ENCODE measurements around the gene SBF2.
"Not testable (repeated sequence)": the region's sequence is repeated elsewhere in the genome, so short reads cannot be mapped to it uniquely, and the experiment has no call there.

Gene SBF2

DNA sequence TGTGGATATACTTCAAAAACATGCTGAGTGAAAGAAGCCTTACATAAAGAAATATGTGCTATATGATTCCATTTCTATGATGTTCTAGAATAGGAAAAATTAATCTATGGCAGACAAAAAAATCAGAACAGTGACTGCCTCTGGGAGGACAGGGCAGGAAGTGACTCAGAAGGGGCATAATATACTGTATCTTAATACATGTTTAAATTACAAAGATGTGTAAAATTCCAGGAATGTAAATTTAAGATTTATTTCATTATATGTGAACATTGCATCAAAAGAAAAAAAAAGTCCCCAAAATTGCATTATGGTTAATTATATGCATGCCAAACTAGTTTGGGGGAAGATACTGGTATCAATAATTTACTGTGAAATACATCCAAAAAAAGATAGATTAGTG lies 32.2 kb downstream of the SBF2 start:
- DNase-seq = no peak

DNA sequence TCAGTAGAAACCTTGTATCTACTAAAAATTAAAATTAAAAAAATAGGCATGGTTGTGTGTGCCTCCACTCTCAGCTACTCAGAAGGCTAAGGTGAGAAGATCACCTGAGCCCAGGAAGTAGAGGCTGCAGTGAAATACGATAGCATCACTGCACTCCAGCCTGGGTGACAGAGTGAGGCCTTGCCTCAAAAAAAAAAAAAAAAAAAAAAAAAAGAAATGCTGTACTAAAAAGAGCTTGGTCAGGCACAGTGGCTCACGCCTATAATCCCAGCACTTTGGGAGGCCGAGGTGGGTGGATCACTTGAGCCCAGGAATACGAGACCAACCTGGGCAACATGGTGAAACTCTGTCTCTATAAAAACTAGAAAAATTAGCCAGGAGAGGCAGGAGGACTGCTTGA lies 36.5 kb downstream of the SBF2 start:
- no peak for DNase-seq

DNA sequence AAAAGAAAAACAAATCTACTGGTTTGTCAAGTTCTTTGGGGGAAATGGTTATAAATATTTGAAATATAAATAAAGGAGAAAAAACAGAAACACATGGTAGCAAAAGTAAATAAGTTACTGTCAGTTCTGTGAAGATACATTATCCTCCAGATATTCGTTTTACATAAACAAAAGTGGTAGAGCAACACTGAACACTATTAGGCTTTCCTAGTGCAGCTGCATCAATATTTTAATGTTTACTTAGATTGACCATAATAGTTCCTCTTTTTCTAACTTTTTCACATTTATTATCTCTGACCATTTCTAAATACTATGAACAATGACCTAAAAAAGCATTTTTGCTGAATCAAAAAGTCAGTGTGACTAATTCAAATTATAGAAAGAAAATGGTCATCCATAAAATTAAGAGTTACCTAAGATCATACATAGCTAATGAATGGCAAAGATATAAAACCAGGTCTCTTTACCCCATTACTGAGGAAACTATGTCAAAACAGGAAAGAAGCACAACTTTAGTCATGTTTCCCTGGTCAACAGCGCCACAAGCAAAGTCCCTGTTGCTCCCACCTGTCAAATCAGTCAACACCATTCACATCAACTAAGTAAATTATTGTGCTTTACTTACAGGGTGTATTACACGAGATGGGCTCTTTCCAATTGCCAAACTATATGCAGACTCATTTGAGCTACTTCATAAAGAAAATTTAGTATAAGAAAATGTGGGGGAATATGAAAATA lies 38.5 kb downstream of the SBF2 start:
- DNase-seq = no peak

DNA sequence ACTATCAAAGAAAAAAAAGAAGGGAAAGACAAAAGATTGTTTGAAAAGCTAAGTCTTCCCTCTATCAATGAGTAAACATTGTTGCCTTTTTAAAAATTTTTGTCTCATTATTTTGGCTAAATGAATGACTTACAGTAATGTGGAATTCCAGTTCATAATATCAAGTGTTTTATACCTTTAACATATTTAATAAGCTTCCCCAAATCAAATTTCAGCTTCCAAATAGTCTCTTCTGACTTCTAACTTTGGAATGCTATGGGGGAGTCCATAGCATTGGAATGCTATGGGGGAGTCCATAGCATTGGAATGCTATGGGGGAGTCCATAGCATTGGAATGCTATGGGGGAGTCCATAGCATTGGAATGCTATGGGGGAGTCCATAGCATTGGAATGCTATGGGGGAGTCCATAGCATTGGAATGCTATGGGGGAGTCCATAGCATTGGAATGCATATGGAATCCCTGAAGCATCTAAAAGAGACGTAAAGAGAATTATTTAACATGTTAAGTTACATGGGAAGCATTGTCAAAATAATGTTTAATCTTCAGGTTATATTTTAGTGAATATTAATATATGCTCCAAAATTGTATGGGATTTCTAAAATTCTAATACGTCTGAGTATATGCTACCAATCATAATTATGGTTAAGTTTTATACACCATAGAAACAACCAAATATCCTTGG lies 44.4 kb downstream of the SBF2 start:
- not testable (repeated sequence) for DNase-seq

DNA sequence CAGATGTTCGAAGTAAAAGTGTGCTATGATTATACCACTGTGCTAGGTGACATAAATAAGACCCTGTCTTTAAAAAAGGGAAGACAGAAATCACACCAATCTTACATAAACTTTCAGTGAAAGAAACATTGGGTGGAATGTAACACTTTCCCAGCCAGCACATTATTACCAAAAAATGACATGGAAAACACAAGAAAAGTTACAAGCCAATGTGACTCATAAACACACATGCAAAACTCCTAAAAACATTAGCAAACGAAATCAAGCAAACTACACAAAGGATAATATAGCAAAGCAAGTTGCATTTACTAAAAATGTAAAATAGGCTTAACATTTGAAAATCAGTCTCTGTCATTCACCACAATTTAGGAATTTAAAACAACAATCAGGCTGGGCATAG lies 47.0 kb downstream of the SBF2 start:
- DNase-seq = no peak

DNA sequence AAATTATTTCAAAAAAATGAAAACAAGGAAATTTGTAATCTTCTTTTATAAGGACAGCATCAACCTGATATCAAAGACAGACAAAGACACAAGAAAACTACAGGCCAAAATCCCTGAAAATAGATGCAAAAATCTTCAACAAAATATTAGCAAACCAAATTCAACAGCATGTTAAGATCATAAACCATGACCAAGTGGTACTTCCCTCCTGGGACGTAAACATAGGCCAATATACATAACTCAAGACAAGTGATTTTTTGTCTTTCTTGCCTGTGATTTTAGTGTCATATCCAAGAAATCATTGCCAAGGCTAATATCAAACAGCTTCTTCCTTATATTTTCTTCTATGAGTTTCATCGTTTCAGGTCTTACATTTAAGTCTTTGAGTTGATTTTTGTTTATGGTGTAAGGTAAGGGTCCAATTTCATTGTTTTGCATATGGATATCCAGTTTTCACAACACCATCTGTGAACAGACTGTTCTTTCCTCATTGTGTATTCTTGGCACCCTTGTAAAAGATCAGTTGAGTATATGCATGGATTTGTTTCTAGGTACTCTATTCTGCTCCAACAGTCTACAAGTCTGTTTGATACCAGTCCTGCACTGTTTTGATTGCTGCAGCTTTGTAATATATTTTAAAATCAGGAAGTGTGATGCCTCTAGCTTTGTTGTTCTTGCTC lies 50.0 kb downstream of the SBF2 start:
- DNase-seq = no peak

DNA sequence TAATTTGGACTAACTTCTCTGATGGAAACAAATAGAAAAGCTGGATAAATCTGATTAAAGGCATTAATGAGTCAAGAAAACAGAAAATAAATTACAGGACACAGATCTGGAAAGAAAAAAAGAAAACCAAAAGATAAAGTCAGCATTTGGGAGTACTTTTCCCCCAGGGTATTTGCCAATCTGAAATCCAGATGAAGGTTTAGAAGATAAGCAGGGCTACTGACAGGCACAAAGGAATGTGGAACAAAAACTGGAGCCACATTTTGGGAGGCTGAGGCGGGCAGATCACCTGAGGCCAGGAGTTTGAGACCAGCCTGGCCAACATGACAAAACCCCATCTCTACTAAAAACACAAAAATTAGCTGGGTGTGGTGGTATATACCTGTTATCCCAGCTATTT lies 57.2 kb downstream of the SBF2 start:
- DNase-seq = no peak

DNA sequence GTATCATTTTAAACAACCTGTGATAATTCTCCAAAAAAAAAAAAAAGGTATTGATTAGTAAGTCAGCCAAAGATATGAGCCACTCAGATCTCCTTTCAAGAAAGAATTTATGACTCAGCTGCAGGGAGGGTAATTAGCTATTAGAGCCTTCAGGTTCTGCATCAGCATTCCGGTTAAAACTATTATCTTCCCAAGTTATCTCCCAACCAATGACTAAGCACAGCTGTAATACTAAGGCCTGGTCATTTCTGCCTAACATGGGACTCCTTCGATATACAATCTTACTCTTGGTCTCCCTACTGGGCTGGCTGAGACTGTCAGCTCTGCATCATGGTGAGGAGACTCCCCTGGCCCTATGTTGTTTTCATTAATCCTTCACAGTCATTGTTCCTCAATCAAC lies 60.4 kb downstream of the SBF2 start:
- DNase-seq = no peak

DNA sequence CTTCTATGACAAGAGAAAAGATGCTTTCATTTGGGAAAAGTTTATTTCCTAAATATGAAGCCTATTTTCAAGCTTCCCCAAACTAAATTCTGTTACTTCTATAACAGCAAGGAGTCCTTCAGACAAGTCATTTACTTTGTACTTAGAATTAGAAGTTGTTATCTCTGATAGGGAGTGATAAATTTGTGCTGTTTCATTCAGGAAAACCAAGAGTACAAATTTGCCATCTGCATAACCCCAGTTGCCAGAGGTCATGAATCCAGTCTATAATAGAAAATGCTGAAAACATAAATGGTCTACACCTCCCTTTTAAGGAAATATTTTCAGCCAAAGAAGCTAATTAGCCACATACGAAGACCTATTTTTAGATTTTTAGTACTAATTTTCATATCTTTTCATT lies 61.3 kb downstream of the SBF2 start:
- DNase-seq = no peak

DNA sequence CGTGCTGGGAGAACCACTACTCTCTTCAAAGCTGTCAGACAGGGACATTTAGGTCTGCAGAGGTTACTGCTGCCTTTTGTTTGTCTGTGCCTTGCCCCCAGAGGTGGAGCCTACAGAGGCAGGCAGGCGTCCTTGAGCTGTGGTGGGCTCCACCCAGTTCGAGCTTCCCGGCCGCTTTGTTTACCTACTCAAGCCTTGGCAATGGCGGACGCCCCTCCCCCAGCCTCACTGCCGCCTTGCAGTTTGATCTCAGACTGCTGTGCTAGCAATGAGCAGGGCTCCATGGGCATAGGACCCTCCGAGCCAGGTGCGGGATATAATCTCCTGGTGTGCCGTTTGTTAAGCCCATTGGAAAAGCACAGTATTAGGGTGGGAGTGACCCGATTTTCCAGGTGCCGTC lies 62.2 kb downstream of the SBF2 start:
- not testable (repeated sequence) for DNase-seq

DNA sequence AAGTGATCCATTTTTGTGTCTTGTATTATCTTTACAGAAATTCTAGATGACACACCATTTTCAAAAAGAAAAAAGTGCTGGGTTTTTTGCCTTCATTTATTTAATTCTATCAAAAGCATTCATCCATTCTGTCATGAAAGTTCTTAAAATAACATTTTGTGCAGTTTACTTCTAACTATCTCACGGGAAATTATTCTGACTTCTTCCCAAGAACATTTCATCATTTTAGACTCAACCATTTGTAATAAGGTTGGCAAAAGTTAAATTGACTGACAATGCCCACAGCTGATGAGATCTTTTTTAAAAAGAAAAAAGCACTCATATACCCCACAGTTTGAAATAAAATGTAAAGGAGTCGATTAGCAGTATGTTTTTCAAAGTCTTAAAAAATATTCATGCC lies 68.5 kb downstream of the SBF2 start:
- DNase-seq = no peak

DNA sequence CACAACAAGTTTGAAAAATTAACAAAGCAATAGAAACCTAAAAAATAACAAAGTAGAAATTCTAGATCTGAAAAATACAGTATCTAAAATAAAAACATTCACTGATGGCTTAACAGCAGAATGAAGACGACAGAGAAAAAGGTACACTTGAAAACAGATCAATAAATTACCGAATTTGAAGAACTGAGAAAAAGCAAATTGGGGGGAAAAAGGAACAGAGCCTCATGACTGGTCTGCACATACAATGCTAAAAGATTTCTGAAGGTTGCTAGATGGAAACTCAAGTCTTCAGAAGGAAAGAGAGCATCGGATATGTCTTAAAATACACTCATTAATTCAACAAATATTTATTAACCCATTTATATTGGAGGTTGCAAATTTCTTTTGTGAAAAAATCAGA lies 71.6 kb downstream of the SBF2 start:
- no peak for DNase-seq

DNA sequence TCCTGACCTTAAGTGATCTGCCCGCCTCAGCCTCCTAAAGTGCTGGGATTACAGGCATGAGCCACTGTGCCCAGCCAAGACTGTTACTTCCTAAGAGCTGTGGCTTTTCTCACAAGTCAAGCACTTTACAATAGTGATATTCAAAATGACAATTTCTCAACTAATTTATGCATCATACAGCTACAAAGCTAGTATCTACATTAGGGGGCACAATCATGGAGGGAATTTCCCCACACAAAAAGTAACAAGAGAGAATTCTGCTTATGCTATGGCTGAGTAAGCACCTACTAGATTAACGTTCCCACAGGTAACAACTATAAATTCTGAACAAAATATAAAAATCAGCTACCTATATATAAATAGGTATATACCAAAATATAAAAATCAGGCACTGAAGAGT lies 72.7 kb downstream of the SBF2 start:
- DNase-seq = no peak

DNA sequence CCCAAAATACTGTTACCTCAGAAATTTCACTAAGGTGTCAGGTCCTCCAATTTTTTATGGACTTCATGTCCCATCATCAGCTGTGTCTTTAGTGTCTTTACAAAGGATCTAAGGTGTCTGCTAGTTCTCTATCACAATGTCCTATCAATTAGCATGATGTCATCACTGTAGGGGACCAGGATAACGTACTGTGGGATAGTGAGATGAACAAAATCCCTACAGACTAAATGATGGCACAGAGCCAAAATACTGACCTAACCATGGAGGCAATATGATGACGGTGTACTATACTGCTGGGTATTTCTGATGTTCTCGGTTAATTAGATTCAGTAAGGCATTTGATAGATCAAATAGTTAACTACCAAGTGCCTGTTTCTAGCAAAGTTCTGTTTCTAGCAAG lies 82.5 kb downstream of the SBF2 start:
- DNase-seq = no peak

DNA sequence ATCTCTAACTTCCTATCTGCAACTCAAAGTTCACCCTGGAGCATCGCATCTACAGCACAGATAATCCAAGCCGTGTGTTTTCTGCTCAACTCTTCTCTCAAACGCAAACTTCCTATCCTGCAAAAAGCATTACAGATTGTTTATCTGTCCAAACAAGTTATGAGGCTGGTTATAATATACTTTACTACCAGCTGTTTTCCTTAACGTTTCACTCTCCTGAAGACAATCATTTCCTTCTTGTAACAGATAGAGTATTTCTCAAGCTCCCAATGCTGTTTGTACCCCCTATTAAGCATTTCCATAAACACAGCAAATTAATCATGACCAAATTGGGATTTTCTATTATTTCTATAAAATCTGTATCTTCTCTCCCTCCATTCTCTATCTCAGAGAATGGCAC lies 84.7 kb downstream of the SBF2 start:
- no peak for DNase-seq

DNA sequence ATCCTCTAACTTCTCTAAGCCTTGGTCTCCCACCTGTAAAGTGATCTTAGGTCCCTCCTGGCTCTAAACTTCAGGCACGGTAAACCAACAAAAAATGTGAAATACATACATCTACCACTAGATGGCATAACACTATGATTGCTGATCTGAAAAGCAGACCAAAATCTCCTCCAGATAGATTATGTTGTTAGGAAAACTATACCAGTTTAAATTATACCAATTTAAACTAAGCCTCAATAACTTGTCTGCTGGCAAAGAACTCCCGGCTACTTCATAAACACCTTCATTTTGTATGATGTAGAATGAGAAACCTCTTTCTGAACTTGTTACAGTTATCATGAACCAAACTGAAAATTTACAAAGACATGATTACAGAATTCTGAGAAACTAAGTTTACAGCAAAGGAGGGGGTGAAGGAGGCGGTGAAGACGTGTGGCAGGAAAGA lies 85.9 kb downstream of the SBF2 start:
- DNase-seq = peak; percentile 46

DNA sequence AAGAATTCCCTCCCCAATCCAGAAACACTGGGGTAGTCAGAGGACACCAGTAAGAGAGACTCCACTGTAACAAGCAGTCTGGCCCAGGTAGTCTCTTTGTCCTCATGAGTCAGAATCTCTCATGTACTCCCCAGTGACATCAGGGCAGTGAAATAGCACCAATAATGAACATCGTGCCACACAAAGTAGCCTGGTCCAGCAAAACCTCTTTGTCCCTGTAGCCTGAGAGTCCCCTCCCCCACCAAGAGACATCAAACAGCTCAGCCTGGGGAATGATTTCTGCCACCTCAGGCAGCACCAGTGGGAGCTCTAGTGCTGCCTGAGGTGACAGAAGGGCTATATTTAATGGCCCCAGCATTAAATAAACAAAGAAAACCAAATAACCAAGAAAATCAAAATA lies 88.1 kb downstream of the SBF2 start:
- no peak for DNase-seq

DNA sequence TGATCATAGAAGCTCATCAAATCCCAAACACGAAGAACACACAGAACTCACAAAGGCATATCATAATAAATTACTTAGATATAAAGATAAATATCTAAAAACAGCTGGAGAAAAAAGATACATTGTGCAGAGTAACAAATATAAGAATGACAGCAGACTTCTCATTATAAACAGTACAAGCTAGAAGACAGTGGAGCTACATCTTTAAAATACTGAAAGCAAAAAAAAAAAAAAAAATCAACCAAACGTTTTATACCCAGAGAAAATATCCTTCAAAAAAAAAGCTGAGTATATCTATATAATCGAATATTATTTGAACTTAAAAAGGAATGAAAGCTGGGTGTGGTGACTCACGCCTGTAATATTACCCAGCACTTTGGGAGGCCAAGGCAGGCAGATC lies 90.0 kb downstream of the SBF2 start:
- no peak for DNase-seq

DNA sequence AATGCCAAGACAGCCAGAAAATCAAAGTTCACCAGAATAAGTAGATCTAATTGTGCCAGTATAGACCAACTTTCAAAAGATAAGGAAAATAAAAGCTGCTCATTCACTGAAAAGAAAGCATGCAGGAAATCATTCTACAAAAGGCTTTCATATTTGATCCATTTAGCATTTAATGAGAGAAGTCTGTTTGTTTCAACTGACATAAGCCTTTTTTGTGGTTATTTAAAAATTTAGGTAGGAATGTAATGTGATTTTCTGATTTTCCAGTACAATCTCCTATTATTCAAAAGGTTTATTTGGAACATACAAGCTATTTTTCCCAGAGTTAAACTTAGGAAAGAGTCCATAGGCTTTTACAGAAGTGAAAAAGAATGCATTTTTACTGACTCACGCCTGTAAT lies 92.7 kb downstream of the SBF2 start:
- DNase-seq = no peak

DNA sequence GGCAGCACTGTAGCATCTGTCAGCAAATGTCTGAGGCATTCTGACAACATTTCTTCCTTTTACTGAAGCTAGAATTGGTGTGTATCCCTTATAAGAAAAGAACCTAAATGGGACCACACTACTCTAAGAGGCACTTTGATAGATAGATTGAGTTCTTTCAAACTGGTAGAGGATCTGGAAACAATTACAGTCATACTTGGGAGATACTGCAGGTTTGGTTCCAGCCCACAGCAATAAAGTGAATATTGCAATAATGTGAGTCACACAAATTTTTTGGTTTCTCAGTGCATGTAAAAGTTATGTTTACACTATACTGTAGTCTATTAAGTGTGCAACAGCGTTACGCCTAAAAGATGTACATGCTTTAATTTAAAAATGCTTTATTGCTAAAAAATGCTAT lies 96.9 kb downstream of the SBF2 start:
- DNase-seq = no peak

DNA sequence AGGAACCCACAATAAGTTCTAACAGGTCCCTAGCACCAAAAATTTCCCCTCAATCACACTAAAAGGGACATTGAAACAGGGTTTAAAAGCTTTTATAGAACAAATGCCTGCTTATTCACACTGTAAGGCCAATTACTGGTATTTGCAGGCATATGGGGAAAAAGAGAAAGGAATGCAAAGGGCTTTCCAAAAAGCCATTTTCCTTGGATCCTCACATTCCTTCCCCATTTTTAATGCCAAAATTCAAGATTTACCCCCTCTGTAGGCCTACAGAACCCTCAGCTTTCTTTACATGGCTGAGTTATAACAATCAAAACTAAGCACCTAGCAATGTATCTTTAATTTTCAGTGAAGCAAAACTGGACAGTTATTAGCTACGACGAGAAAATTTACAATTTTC lies 102.0 kb downstream of the SBF2 start:
- no peak for DNase-seq

DNA sequence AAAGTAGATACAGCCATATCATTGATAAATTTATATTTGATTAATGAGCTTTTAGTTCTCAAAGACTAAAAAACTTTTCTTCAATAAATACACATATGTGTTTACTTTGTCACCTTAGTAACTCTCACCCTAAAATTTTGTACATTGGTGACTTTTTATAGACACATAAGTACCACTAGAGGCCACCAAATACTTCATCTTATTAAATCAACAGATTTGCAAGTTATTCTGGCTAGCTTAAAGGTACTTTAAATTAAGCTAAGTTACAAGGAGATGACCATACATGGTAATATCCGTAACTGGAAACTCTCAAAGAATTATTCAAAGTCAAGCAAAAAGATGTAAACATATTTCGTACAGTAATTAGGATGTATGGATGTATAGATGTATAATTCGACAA lies 112.2 kb downstream of the SBF2 start:
- peak; percentile 1 for DNase-seq

DNA sequence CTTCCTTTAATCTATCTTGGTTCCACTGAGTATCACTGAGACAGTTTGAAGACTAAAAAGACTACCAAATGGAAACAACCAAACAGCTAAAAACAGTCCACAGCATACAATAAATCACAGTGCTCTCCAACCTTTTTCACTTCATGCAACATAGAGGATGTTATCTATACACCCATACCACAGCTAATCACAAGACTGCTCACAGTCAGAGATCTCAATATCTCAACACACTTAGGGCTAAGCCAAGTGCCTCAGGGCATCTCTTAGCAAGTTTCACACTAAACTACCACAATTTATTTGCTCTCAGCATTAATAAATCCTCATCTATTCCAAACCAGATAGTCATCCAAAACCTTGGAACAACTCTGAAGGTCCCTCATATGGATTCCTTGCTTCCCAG lies 129.4 kb downstream of the SBF2 start:
- DNase-seq = no peak

DNA sequence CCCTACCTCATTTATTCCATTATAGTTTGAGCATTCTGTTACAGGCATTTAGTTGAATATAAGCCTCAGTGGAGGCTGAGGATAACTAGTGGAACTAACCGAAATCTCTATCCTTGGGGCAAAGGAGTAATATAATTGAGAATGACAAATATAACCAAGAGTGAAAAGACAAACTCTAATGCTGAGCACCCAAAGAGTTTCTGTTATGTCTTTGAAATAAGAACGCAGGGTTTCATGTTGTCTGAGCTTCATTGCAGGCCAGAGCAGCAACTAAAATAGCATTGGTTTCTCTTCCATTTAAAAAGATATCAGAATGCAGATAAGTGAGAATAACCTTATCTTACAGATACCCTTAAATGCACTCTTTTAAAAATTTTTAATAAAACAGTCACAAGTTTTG lies 131.8 kb downstream of the SBF2 start:
- no peak for DNase-seq

Measured in NCI-H2029 treated with DMSO at 0.1 percent for 48 hours (cell line).